ENCODE results near the gene COL8A2.
"Not testable (repeated sequence)": the region's sequence is repeated elsewhere in the genome, so short reads cannot be mapped to it uniquely, and the experiment has no call there.

The COL8A2 gene

DNA sequence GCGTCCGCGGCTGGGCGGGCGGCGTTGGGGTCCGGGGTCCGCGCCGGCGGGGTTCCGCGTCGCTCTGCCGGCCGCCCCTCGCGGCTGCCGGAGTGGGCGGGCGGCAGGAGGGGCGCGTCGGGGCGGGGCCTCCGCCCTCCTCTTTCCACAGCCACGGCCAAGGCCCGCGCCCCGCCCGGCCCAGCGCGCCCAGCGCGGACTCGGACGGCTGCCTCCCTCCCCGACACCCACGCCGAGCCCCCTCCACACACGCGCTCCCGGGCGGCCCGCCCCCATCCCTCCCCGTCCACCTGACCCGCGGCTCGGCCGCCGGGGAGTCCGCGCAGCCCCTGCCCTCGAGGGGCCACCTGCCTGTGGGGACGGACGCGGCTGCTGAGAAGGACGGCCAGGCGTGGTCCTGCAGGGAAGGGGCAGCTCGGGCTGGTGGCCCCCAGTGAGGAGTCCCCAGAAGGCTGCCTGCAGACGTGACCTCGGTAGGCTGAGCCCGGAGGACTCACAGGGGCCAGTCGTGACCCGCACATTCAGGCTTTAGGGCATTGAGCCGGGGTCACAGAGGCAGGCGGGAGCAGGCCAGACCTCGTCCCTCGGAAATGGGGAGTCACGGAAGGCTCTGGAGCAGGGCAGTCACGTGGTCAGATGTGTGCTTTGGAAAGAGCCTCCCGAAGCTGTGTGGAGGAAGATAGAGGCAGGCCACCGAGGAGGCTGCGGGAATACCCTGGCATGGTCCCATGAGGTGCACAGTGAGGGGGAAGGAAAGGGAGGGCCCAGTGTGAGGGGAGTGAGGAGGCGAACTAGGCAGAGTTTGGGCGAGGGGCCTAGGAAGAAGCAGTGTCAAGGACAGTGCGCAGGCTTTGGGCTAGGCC lies at the start of gene COL8A2:
Gene COL8A2, minus strand, starts transcription at position 94 of the 863 bp plus-strand sequence. CDS start 24,980 bp downstream, outside the sequence.
- DNase-seq = no peak

- DNase-seq = no peak
These were observed 49.7 kb upstream of the COL8A2 start for GRCh38 chr1:36174713-36175112.

DNA sequence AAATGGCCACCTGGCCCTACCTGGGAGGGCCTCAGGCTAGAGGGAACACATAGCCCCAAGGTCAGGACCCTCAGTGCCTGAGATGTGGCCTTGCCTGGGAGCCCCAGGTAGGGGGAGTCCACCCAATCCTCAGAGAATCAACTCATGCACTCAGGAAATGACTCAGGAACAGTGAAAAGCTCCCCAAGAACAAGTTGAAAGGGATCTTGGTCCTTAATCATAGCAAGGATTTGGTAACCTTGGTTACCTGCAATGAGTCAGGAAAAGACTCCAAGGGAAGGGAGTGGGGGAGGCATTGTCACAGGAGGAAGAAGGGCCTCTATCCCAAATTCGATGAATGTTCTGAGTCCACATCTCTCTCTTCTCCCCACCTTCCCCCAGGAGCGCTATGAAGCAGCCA lies 48.0 kb upstream of the COL8A2 start:
- DNase-seq = no peak

DNA sequence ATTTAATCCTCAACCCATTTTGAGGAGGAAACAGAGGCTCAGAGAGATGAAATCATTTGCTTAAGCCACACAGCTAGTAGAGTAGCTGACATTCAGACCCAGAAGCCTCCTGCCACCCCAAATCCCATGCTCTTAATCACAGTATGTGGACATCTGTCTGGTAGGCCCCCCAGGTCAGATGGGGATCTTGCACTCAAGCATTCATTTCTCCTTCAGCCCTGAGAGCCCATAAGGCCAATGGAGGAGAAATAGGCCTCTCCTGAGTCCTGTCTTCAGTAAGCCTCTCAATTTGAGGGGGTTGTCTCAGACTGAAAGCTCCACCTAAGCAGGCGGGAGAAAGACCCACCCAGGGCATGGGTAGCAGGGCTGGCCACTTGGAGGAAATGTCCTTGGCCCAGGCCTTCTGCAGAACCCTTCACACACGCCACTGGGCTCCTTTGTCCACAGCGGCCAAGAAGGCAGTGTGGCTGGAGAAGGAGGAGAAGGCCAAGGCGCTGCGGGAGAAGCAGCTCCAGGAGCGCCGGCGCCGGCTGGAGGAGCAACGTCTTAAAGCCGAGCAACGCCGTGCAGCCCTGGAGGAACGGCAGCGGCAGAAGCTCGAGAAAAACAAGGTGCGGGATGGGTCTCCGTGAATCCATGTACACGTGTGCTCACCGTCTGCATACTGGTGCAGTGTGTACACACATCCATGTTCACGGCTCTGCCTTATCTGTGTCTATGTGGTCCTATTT lies 47.2 kb upstream of the COL8A2 start:
- no peak for DNase-seq

GRCh38 chr1:36170643-36171412 lies 45.8 kb upstream of the COL8A2 start:
- DNase-seq = no peak

- no peak for DNase-seq
These were observed 43.5 kb upstream of the COL8A2 start for GRCh38 chr1:36168514-36168913.

- DNase-seq = no peak
These were observed 42.2 kb upstream of the COL8A2 start for GRCh38 chr1:36166938-36167905.

DNA sequence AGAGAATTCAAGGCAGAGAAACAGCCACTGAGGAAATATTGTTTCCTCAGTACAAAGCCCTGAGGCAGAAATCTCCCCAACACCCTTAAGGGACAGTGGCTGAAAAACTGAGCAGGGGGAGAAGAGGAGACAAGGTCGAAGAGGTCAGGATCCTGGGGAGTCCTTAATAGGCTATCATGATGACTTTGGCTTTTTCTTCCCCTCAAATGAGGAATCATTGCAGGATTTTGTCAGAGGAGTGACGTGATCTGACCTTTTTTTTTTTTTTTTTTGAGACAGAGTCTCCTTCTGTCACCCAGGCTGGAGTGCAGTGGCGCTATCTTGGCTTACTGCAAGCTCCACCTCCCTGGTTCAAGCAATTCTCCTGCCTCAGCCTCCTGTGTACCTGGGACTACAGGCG lies 41.1 kb upstream of the COL8A2 start:
- DNase-seq = no peak

- no peak for DNase-seq
These were observed 40.1 kb upstream of the COL8A2 start for GRCh38 chr1:36165145-36165544.

GRCh38 chr1:36164361-36164760 lies 39.3 kb upstream of the COL8A2 start:
- no peak for DNase-seq

DNA sequence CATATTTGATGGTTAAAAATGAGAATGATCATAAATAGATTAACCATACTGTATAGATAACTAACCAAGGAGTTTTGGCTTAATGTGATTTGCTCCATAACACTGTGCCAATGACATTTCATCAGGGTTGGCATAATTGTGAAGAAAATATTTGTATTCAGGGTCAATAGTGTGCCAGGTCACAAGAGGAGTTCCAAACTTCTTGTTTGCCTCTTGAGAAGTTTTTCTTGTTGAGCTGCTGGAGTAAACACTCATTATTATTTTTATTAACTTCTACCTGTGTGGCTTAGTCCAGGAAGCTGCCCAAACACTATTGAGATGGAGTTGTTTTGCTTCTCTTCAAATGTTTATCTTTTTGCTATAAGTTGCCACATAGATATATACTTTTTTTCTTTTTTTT lies 38.4 kb upstream of the COL8A2 start:
- no peak for DNase-seq

- DNase-seq = no peak
These were observed 37.7 kb upstream of the COL8A2 start for GRCh38 chr1:36162680-36163239.

GRCh38 chr1:36161641-36162531 lies 36.9 kb upstream of the COL8A2 start:
- no peak for DNase-seq

DNA sequence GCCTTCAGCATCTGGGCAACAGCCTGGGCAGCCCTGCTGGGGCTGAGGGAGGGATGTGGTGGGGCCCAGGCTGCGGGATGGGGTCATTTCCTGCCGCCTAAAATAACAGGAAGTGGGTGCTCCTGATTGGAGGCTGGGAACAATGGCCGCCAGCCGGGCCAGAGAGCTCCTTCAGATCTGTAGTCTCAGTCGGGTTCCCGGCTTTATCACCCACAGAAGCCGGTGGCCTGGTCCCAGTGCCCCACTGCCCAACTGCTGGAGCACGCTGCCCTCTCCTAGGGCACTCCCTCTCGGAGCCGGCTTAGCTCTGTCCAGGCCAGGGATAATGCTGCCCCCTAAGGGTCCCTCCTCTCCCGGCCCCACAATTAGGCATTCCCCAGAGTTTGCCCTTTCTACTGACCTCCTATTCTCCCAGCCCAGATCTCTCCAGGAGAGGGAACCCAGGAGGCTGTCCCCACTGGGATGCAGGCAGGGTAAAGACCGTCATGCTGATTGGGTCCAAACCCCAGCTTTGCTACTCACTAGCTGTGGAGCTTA lies 36.0 kb upstream of the COL8A2 start:
- no peak for DNase-seq

GRCh38 chr1:36160388-36160948 lies 35.4 kb upstream of the COL8A2 start:
- no peak for DNase-seq

DNA sequence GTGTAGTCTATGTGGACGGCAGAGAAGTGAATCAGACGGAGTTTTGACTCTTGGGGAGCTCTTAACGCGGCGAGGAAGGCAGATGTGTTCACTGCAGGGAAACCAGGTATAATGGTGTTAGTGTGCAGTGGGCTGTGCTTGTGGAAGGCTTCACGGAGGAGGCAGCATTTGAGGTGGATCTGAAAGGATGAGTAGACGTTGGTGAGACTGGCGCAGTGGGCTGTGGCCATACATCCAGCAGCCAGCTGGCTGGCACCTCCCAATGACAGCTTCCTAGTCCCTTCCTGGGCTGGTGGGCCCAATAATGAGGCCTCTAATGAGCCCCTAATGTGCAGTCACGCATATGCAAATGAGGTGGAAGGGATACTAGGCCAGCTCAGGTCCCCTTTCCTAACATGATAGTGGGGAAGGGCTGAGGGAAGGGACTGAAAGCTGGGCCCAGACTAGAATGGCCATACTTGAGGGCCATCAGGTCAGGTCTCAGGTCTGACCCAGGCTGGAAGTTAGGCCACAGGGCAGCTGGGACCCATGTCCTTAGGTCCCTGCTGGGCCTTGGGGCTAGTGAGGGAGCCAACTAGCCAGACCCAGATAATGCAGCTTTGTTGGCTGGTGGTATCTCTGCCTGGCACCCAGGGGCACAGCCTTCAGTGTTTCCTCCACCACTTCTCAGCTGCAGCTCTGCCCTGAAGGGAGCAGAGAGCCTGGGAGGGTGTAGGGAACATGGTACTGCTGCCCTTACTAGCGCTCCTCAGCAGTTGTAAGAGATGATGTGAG lies 34.8 kb upstream of the COL8A2 start:
- no peak for DNase-seq

DNA sequence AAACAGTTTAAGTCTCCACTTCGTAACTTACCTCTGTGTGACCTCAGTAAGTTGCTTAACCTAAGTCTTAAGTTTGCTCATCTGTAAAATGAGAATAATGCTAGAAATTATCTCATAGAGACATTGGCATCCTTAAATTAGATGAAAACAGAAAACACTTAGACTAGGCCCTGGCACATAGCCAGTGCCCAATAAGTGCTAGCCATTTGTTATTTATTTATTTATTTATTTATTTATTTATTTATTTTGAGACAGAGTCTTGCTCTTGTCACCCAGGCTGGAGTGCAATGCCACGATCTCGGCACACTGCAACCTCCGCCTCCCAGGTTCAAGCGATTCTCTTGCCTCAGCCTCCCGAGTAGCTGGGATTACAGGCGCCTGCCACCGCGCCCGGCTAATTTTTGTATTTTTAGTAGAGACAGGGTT lies 33.8 kb upstream of the COL8A2 start:
- not testable (repeated sequence) for DNase-seq

GRCh38 chr1:36157973-36158826 lies 33.2 kb upstream of the COL8A2 start:
- DNase-seq = no peak

Data from NCI-H187 treated with DMSO at 0.1 percent for 48 hours (cell line).